IPS-NIHi11 (cell line): ENCODE measurements around the gene RMRP.

Experiments
- DNase-seq: peaks from one replicate; pipeline ENCODE4 v3.0.0; 2012; ENCODE audit warnings: mixed read lengths, low spot score

The RMRP gene

GRCh38 chr9:35611230-35611797, 46.5 kb downstream of the RMRP start:
- peak; percentile 53 for DNase-seq

GRCh38 chr9:35609820-35610163, 48.0 kb downstream of the RMRP start:
- DNase-seq: no peak

- DNase-seq: no peak
Measured at GRCh38 chr9:35609001-35609819, 48.6 kb downstream of the RMRP start.

- no peak for DNase-seq
Measured at GRCh38 chr9:35608221-35608620, 49.6 kb downstream of the RMRP start.
